NCI-H146 (cell line): ENCODE results near the gene SYT11.
"Not testable (repeated sequence)": the region's sequence is repeated elsewhere in the genome, so short reads cannot be mapped to it uniquely, and the experiment has no call there.

Experiments used
- DNase-seq: peaks from one replicate; lab custom pipeline; 2025; lab: John Stamatoyannopoulos, UW

Gene SYT11

GRCh38 chr1:155860970-155861510, 1.7 kb downstream of the SYT11 start:
- no peak for DNase-seq

GRCh38 chr1:155861896-155862295, 2.5 kb downstream of the SYT11 start:
- DNase-seq, result no peak

GRCh38 chr1:155864393-155864792, 5.0 kb downstream of the SYT11 start:
- no peak for DNase-seq

- no peak for DNase-seq
Observed at GRCh38 chr1:155867766-155868165, 8.4 kb downstream of the SYT11 start.

GRCh38 chr1:155871390-155871789, 12.0 kb downstream of the SYT11 start:
- DNase-seq, result peak; percentile 6

- no peak for DNase-seq
Observed at GRCh38 chr1:155872527-155872926, 13.2 kb downstream of the SYT11 start.

- DNase-seq, result no peak
Observed at GRCh38 chr1:155873860-155874259, 14.5 kb downstream of the SYT11 start.

GRCh38 chr1:155877945-155878344, 18.6 kb downstream of the SYT11 start:
- no peak for DNase-seq

- no peak for DNase-seq
Observed at GRCh38 chr1:155880251-155880650, 20.9 kb downstream of the SYT11 start.

GRCh38 chr1:155880950-155881349, 21.6 kb downstream of the SYT11 start:
- DNase-seq, result no peak

GRCh38 chr1:155882235-155882634, 22.9 kb downstream of the SYT11 start:
- no peak for DNase-seq

- no peak for DNase-seq
Observed at GRCh38 chr1:155882766-155883165, 23.4 kb downstream of the SYT11 start.

GRCh38 chr1:155884031-155884960, 24.9 kb downstream of the SYT11 start:
- DNase-seq, result no peak

GRCh38 chr1:155884982-155885381, 25.6 kb downstream of the SYT11 start:
- no peak for DNase-seq

- DNase-seq, result no peak
Observed at GRCh38 chr1:155888481-155888880, 29.1 kb downstream of the SYT11 start.

GRCh38 chr1:155889566-155889965, 30.2 kb downstream of the SYT11 start:
- no peak for DNase-seq

GRCh38 chr1:155890251-155890650, 30.9 kb downstream of the SYT11 start:
- no peak for DNase-seq

GRCh38 chr1:155892796-155893195, 33.4 kb downstream of the SYT11 start:
- DNase-seq, result no peak

GRCh38 chr1:155893389-155894142, 34.2 kb downstream of the SYT11 start:
- no peak for DNase-seq

- DNase-seq, result not testable (repeated sequence)
Observed at GRCh38 chr1:155895617-155896016, 36.2 kb downstream of the SYT11 start.

GRCh38 chr1:155896476-155896875, 37.1 kb downstream of the SYT11 start:
- DNase-seq, result not testable (repeated sequence)

GRCh38 chr1:155897746-155898145, 38.4 kb downstream of the SYT11 start:
- no peak for DNase-seq

- DNase-seq, result no peak
Observed at GRCh38 chr1:155898888-155899287, 39.5 kb downstream of the SYT11 start.
